Lung (tissue), 12 donors: ENCODE measurements around the gene DEAF1. TPM values are rescaled to one million over a fixed set of nuclear protein-coding genes. Genes with fewer than 3 reads are reported as not detected.

ENCODE experiments used
- ATAC-seq: fragments of 200-7000 bp; cut with Tn5 transposase; one replicate; pipeline ENCODE4 v1.9.1; 2020; ENCODE audit warnings: moderate number of reproducible peaks; ENCODE audit not compliant: insufficient read depth, low FRiP score
- DNase-seq, 3 donors: peaks; one replicate each; pipeline ENCODE4 v3.0.0-alpha.2; 2013 to 2017
- H3K27ac ChIP-seq, 2 donors: one replicate each; pipeline ENCODE4 v1.5.1; 2013; ENCODE audit warnings: mild to moderate bottlenecking in 2 of 2, moderate library complexity in 2 of 2, control low read depth in 1 of 2, inconsistent platforms in 1 of 2, low read depth in 1 of 2, low read length in 1 of 2
- H3K27me3 ChIP-seq, 3 donors: one replicate each; pipeline ENCODE4 v1.5.1; 2013; ENCODE audit warnings: low read length in 2 of 3; ENCODE audit not compliant: control insufficient read depth in 3 of 3, insufficient read depth in 3 of 3
- H3K36me3 ChIP-seq, 4 donors: one replicate each; pipeline ENCODE4 v1.5.1; 2013; ENCODE audit warnings: low read length in 4 of 4, mild to moderate bottlenecking in 1 of 4, moderate library complexity in 1 of 4; ENCODE audit not compliant: control insufficient read depth in 4 of 4, insufficient read depth in 4 of 4
- H3K4me1 ChIP-seq, 5 donors: one replicate each; pipeline ENCODE4 v1.5.1; 2013; ENCODE audit warnings: low read length in 5 of 5, mild to moderate bottlenecking in 2 of 5, moderate library complexity in 1 of 5; ENCODE audit not compliant: control insufficient read depth in 5 of 5, insufficient read depth in 5 of 5
- H3K4me3 ChIP-seq: one replicate; pipeline ENCODE4 v1.5.1; 2013; ENCODE audit warnings: mild to moderate bottlenecking, control low read depth, moderate library complexity
- H3K9ac ChIP-seq, 2 donors: one replicate each; pipeline ENCODE4 v1.5.1; 2013; ENCODE audit warnings: low read length in 2 of 2, control low read depth in 1 of 2; ENCODE audit not compliant: insufficient read depth in 1 of 2
- H3K9me3 ChIP-seq, 4 donors: one replicate each; pipeline ENCODE4 v1.5.1; 2013; ENCODE audit warnings: low read length in 3 of 4, mild to moderate bottlenecking in 1 of 4, moderate library complexity in 1 of 4; ENCODE audit not compliant: control insufficient read depth in 4 of 4, insufficient read depth in 3 of 4
- WGBS, 2 donors: extraction: QIAGEN DNeasy Blood & Tissue Kit; methylation state at CpG; one replicate each; pipeline ENCODE4 v1.1.7; 2013; 5-methylcytosine and 5-hydroxymethylcytosine counted together
- polyA plus RNA-seq, 2 donors: library from polyadenylated mRNA; stranded (reverse); fragments of 200-250 nt; gene quantifications; one replicate each; pipeline ENCODE4 v1.2.1, GENCODE V29; 2013
- total RNA-seq, 2 donors: library from RNA; depleted of rRNA in 1 of 2; stranded (reverse); fragments of >200 nt in 1 of 2; gene quantifications; one replicate each; pipeline ENCODE4 v1.2.1, GENCODE V29; 2014 to 2021
- TF ChIP-seq, protein P1 (sequence below): IDR thresholded peaks from 2 replicates; pipeline ENCODE4 v1.5.1; 2012; ENCODE audit warnings: mild to moderate bottlenecking; ENCODE audit errors: control extremely low read depth, extremely low read depth
- donor health status: control.
- donor health status: control.
- donor health status: Bipolar disorder and iron deficiency.
- donor health status: healthy.
- donor health status: DM: yes; HTN: yes; CAD: no.

Gene DEAF1
- total and polyA plus RNA-seq, 4 donors: 18.5 to 33.1 (median 22.3) TPM

DNA sequence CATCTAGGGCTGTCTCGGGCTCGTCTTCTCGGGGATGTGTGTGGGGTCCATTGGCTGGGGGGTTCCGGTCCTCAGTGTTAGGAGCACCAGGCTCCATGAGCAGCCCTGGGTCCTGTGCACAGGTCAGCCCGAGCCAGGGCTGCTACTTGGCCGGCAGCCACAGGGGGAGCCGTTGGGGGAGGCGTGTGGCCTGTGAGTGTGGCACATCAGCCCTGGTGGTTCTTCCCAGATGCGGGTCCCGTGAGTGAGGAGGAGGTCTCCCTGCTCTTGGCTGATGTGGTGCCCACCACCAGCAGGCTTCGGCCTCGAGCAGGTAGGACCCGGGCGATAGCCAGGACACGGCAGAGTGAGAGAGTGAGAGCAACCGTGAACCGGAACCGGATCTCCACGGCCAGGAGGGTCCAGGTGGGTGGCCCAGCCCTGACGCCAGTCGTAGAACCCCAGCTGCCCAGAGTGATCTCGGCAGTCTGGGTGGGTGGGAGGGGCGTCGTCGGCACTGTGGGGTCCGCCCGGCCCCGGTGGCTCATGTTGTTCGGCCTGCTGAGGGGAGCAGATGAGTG is 97.8 kb downstream of the DEAF1 start:
- Histone ChIP-seq H3K4me1 (no peaks in the 10 kb centered on the region), H3K27me3 (no peaks in the 10 kb centered on the region), H3K36me3 (peaks cover 5 to 75% (median 30%) of the 10 kb centered on the region in 4 donors), H3K4me3 (no peak overlapping the region), H3K9ac (no peak overlapping the region), H3K9me3 (no peaks in the 10 kb centered on the region), H3K27ac (no peak overlapping the region)
- DNase-seq: no peak
- no peak for ATAC-seq
- TF ChIP-seq, protein P1, sequence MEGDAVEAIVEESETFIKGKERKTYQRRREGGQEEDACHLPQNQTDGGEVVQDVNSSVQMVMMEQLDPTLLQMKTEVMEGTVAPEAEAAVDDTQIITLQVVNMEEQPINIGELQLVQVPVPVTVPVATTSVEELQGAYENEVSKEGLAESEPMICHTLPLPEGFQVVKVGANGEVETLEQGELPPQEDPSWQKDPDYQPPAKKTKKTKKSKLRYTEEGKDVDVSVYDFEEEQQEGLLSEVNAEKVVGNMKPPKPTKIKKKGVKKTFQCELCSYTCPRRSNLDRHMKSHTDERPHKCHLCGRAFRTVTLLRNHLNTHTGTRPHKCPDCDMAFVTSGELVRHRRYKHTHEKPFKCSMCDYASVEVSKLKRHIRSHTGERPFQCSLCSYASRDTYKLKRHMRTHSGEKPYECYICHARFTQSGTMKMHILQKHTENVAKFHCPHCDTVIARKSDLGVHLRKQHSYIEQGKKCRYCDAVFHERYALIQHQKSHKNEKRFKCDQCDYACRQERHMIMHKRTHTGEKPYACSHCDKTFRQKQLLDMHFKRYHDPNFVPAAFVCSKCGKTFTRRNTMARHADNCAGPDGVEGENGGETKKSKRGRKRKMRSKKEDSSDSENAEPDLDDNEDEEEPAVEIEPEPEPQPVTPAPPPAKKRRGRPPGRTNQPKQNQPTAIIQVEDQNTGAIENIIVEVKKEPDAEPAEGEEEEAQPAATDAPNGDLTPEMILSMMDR: no peak
- WGBS, 2 donors: 94 to 97% methylated on average over 29 of the region's 29 CpGs

DNA sequence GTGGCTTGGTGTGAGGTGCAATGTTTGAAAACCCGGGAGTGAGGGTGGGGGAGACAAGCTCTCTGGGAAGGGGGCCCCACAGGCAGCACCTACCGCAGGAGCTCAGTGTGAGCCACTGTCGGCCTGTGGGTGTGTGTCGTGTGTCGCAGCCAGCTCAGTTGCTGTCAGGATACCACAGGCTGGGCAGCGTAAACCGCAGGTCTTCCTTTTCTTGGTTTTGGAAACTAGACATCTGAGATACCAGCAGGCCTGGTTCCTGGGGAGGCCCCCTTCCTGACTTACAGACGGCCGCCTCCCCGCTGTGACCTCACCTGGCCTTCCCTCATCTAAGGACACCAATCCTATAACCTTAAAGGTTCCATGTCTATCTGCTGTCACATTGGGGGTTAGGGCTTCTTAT is 98.6 kb downstream of the DEAF1 start:
- no peak for ATAC-seq
- H3K36me3 ChIP-seq: peaks cover 8 to 72% (median 25%) of the 10 kb centered on the region in 4 donors
- no peak for DNase-seq
- H3K9ac ChIP-seq: no peak overlapping the region
- no peak overlapping the region for H3K4me3 ChIP-seq
- no peaks in the 10 kb centered on the region for H3K27me3 ChIP-seq
- H3K27ac ChIP-seq: no peak overlapping the region
- H3K4me1 ChIP-seq: no peaks in the 10 kb centered on the region
- TF ChIP-seq, protein P1: no peak
- no peaks in the 10 kb centered on the region for H3K9me3 ChIP-seq
- 81 to 85% methylated on average over 10 of the region's 10 CpGs for WGBS, 2 donors

DNA sequence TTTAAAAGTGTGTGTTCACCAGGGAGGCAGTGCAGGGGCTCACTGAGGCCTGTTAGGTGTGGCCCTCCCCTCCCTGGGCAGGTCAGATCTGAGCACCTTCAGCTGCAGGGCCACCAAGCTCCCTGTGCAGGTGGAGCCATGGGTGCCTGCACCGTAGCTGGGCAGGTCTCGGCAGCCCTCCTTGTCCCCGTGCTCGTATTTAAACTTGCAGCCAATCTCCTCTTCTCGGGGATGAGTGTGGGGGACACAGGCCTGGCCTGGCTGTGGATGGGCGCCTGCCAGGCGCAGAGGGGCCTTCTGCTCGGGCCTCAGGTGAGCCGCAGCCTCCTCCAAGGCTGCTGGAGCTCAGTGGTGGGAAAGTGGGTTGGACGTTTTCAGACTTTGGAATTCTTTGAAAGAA is 99.6 kb downstream of the DEAF1 start:
- Histone ChIP-seq H3K9ac (no peak overlapping the region), H3K36me3 (peaks cover 8 to 73% (median 27%) of the 10 kb centered on the region in 4 donors), H3K4me1 (no peaks in the 10 kb centered on the region), H3K9me3 (no peaks in the 10 kb centered on the region), H3K4me3 (no peak overlapping the region), H3K27me3 (no peaks in the 10 kb centered on the region), H3K27ac (no peak overlapping the region)
- DNase-seq (no peak), ATAC-seq (no peak)
- 96 to 97% methylated on average over 10 of the region's 10 CpGs for WGBS, 2 donors
- TF ChIP-seq, protein P1: no peak

Other genes with a start within 250 kb of the DEAF1 start
- 10 to 100 TPM; 26.8 to 29.4 TPM for gene PTDSS2, start 244.9 kb downstream of the DEAF1 start, total RNA-seq
- 10 to 100 TPM; 20.4 to 36.5 TPM for gene PTDSS2, start 244.9 kb downstream of the DEAF1 start, polyA plus RNA-seq
- 100 to 1,000 TPM; 152 to 313 TPM for gene RNH1, start 188.0 kb downstream of the DEAF1 start, total RNA-seq
- 100 to 1,000 TPM; 153 to 315 TPM for gene RNH1, start 188.0 kb downstream of the DEAF1 start, polyA plus RNA-seq
- gene HRAS, start 159.6 kb downstream of the DEAF1 start, total RNA-seq: 10 to 100 TPM; 20.5 to 73.5 TPM
- 100 to 1,000 TPM in 1 of 2 donors, 10 to 100 TPM in 1; 65.8 to 133 TPM for gene HRAS, start 159.6 kb downstream of the DEAF1 start, polyA plus RNA-seq
- 10 to 100 TPM in 1 of 2 donors, 1 to 10 TPM in 1; 3.4 to 11.7 TPM for gene LRRC56, start 157.7 kb downstream of the DEAF1 start, total RNA-seq
- 1 to 10 TPM; 3.8 to 5.7 TPM for gene LRRC56, start 157.7 kb downstream of the DEAF1 start, polyA plus RNA-seq
- 1 to 10 TPM; 3.0 to 9.7 TPM for gene LMNTD2, start 134.5 kb downstream of the DEAF1 start, total RNA-seq
- 1 to 10 TPM; 2.3 to 4.6 TPM for gene LMNTD2, start 134.5 kb downstream of the DEAF1 start, polyA plus RNA-seq
- gene RASSF7, start 134.3 kb downstream of the DEAF1 start, total RNA-seq: 10 to 100 TPM; 53.5 to 79.4 TPM
- gene RASSF7, start 134.3 kb downstream of the DEAF1 start, polyA plus RNA-seq: 100 to 1,000 TPM in 1 of 2 donors, 10 to 100 TPM in 1; 47.9 to 153 TPM
- gene PHRF1, start 118.8 kb downstream of the DEAF1 start, total RNA-seq: 10 to 100 TPM; 23.2 to 39.3 TPM
- gene PHRF1, start 118.8 kb downstream of the DEAF1 start, polyA plus RNA-seq: 10 to 100 TPM; 16.3 to 23.7 TPM
- 10 to 100 TPM; 24.7 to 43.5 TPM for gene IRF7, start 79.3 kb downstream of the DEAF1 start, total RNA-seq
- 10 to 100 TPM; 62.1 to 68.3 TPM for gene IRF7, start 79.3 kb downstream of the DEAF1 start, polyA plus RNA-seq
- not detected for gene CDHR5, start 70.3 kb downstream of the DEAF1 start, total RNA-seq
- under 1 TPM; 0.02 to 0.10 TPM for gene CDHR5, start 70.3 kb downstream of the DEAF1 start, polyA plus RNA-seq
- gene SCT, start 68.0 kb downstream of the DEAF1 start, total RNA-seq: not detected
- gene SCT, start 68.0 kb downstream of the DEAF1 start, polyA plus RNA-seq: not detected
- 1 to 10 TPM in 1 of 2 donors, not detected in 1; 1.1 TPM for gene DRD4, start 58.0 kb downstream of the DEAF1 start, total RNA-seq
- under 1 TPM; 0.05 to 0.35 TPM for gene DRD4, start 58.0 kb downstream of the DEAF1 start, polyA plus RNA-seq
- gene TMEM80, start 594 bp upstream of the DEAF1 start, total RNA-seq: 10 to 100 TPM; 10.3 to 23.2 TPM
- gene TMEM80, start 594 bp upstream of the DEAF1 start, polyA plus RNA-seq: 10 to 100 TPM; 13.8 to 28.1 TPM
- 100 to 1,000 TPM in 1 of 2 donors, 10 to 100 TPM in 1; 92.4 to 166 TPM for gene EPS8L2, start 11.0 kb upstream of the DEAF1 start, total RNA-seq
- gene EPS8L2, start 11.0 kb upstream of the DEAF1 start, polyA plus RNA-seq: 100 to 1,000 TPM in 1 of 2 donors, 10 to 100 TPM in 1; 35.6 to 114 TPM
- gene TALDO1, start 52.2 kb upstream of the DEAF1 start, total RNA-seq: 100 to 1,000 TPM; 128 to 292 TPM
- gene TALDO1, start 52.2 kb upstream of the DEAF1 start, polyA plus RNA-seq: 100 to 1,000 TPM; 186 to 311 TPM
- 10 to 100 TPM; 24.6 to 63.1 TPM for gene GATD1, start 82.3 kb upstream of the DEAF1 start, total RNA-seq
- gene GATD1, start 82.3 kb upstream of the DEAF1 start, polyA plus RNA-seq: 10 to 100 TPM; 22.1 to 53.6 TPM
- under 1 TPM in 1 of 2 donors, not detected in 1; 0.18 TPM for gene CEND1, start 94.9 kb upstream of the DEAF1 start, total RNA-seq
- under 1 TPM; 0.10 to 0.14 TPM for gene CEND1, start 94.9 kb upstream of the DEAF1 start, polyA plus RNA-seq
- gene SLC25A22, start 103.1 kb upstream of the DEAF1 start, total RNA-seq: 10 to 100 TPM; 10.6 to 38.2 TPM
- gene SLC25A22, start 103.1 kb upstream of the DEAF1 start, polyA plus RNA-seq: 10 to 100 TPM; 18.6 to 36.4 TPM
- 10 to 100 TPM in 1 of 2 donors, 1 to 10 TPM in 1; 8.7 to 15.3 TPM for gene PIDD1, start 110.0 kb upstream of the DEAF1 start, total RNA-seq
- 10 to 100 TPM in 1 of 2 donors, 1 to 10 TPM in 1; 8.5 to 16.9 TPM for gene PIDD1, start 110.0 kb upstream of the DEAF1 start, polyA plus RNA-seq
- 1,000 to 10,000 TPM in 1 of 2 donors, 100 to 1,000 TPM in 1; 441 to 1,892 TPM for gene RPLP2, start 114.7 kb upstream of the DEAF1 start, total RNA-seq
- gene RPLP2, start 114.7 kb upstream of the DEAF1 start, polyA plus RNA-seq: 1,000 to 10,000 TPM; 1,133 to 2,648 TPM
- gene PNPLA2, start 123.7 kb upstream of the DEAF1 start, total RNA-seq: 100 to 1,000 TPM in 1 of 2 donors, 10 to 100 TPM in 1; 65.1 to 160 TPM
- gene PNPLA2, start 123.7 kb upstream of the DEAF1 start, polyA plus RNA-seq: 10 to 100 TPM; 76.1 to 92.4 TPM
- 10 to 100 TPM; 17.9 to 45.1 TPM for gene CRACR2B, start 132.7 kb upstream of the DEAF1 start, total RNA-seq
- 10 to 100 TPM; 19.1 to 44.4 TPM for gene CRACR2B, start 132.7 kb upstream of the DEAF1 start, polyA plus RNA-seq
- 100 to 1,000 TPM; 182 to 486 TPM for gene CD151, start 137.7 kb upstream of the DEAF1 start, total RNA-seq
- 100 to 1,000 TPM; 313 to 556 TPM for gene CD151, start 137.7 kb upstream of the DEAF1 start, polyA plus RNA-seq
- 100 to 1,000 TPM; 144 to 155 TPM for gene POLR2L, start 147.3 kb upstream of the DEAF1 start, total RNA-seq
- gene POLR2L, start 147.3 kb upstream of the DEAF1 start, polyA plus RNA-seq: 100 to 1,000 TPM; 179 to 183 TPM
- 100 to 1,000 TPM in 1 of 2 donors, 10 to 100 TPM in 1; 68.3 to 135 TPM for gene TSPAN4, start 147.6 kb upstream of the DEAF1 start, total RNA-seq
- gene TSPAN4, start 147.6 kb upstream of the DEAF1 start, polyA plus RNA-seq: 100 to 1,000 TPM; 133 to 197 TPM
- 10 to 100 TPM; 41.7 to 92.2 TPM for gene CHID1, start 215.6 kb upstream of the DEAF1 start, total RNA-seq
- 10 to 100 TPM; 42.4 to 55.2 TPM for gene CHID1, start 215.6 kb upstream of the DEAF1 start, polyA plus RNA-seq
- 10 to 100 TPM; 60.0 to 93.2 TPM for gene AP2A2, start 230.6 kb upstream of the DEAF1 start, total RNA-seq
- 10 to 100 TPM; 33.8 to 48.8 TPM for gene AP2A2, start 230.6 kb upstream of the DEAF1 start, polyA plus RNA-seq